Ovary (tissue), 9 donors: ENCODE measurements around the gene CTIF. TPM values are rescaled to one million over a fixed set of nuclear protein-coding genes. Genes with fewer than 3 reads are reported as not detected.
"Not testable (repeated sequence)": the region's sequence is repeated elsewhere in the genome, so short reads cannot be mapped to it uniquely, and the experiment has no call there.

Experiments
- DNase-seq, 5 donors: peaks; one replicate each; pipeline ENCODE4 v3.0.0-alpha.2; 2019 to 2020
- H3K27ac ChIP-seq, 2 donors: fragments of 200-600 bp; one replicate each; pipeline versions ENCODE4 v1.5.1 to v1.8.0; 2019 to 2022
- H3K27me3 ChIP-seq: fragments of 200-600 bp; one replicate; pipeline ENCODE4 v1.8.0; 2022
- H3K36me3 ChIP-seq: fragments of 200-600 bp; sonication (generic); one replicate; pipeline ENCODE4 v1.5.1; 2019
- H3K4me1 ChIP-seq: one replicate; pipeline ENCODE4 v1.8.1; 2013; ENCODE audit warnings: mild to moderate bottlenecking, moderate library complexity; ENCODE audit not compliant: insufficient read depth
- H3K4me3 ChIP-seq: fragments of 200-600 bp; sonication (generic); one replicate; pipeline ENCODE4 v1.5.1; 2017
- H3K9me3 ChIP-seq, 2 donors: fragments of 200-600 bp in 1 of 2; sonication (generic) in 1 of 2; one replicate each; pipeline versions ENCODE4 v1.5.1 to v1.8.1; 2013 to 2019; ENCODE audit warnings: mild to moderate bottlenecking in 1 of 2, moderate library complexity in 1 of 2
- CTCF ChIP-seq, 3 donors: fragments of 450-650 bp in 2 of 3; fragments of 200-600 bp in 1 of 3; IDR thresholded peaks; one replicate each; pipeline versions ENCODE4 v1.5.1 to v1.8.0; 2016 to 2022; ENCODE audit warnings: antibody characterized with exemption in 3 of 3, mild to moderate bottlenecking in 1 of 3
- EP300 ChIP-seq: sonication (generic); formaldehyde crosslinking; IDR thresholded peaks from one replicate; pipeline ENCODE4 v1.6.1; 2017; ENCODE audit warnings: antibody characterized with exemption
- POLR2A ChIP-seq: fragments of 450-650 bp; IDR thresholded peaks from one replicate; pipeline ENCODE4 v1.6.1; 2017; ENCODE audit warnings: antibody characterized with exemption, mild to moderate bottlenecking, moderate library complexity
- WGBS, 3 donors: extraction: QIAGEN DNeasy Blood & Tissue Kit in 1 of 3; methylation state at CpG; one replicate each; pipeline versions ENCODE4 v1.1.5 to v1.1.7; 2013 to 2017; 5-methylcytosine and 5-hydroxymethylcytosine counted together
- intact Hi-C, 4 donors: fragments of 100-400 bp; cut with DNase I; formaldehyde crosslinking; loops; one replicate each; pipeline versions ENCODE4 v1.11.0 to v1.15.1; 2022 to 2023
- polyA plus RNA-seq, 2 donors: library from polyadenylated mRNA; stranded (reverse); fragments of 200-250 nt in 1 of 2; fragments of 350-450 nt in 1 of 2; fragmentation: Illumina TruSeq in 1 of 2; extraction: RNeasy Lipid Tissue Mini Kit (QIAGEN cat#74804) in 1 of 2; gene quantifications; one replicate each; pipeline ENCODE4 v1.2.3, GENCODE V29; 2013 to 2014
- total RNA-seq, 7 donors: library from RNA; depleted of rRNA in 2 of 7; stranded (reverse); fragments of >200 nt in 2 of 7; fragmentation: NEBNext Ultra II Directional in 3 of 7; extraction: Animal tissue kit (Norgen Biotek cat#: 25700) in 3 of 7; gene quantifications; one replicate each; pipeline versions ENCODE4 v1.1.0 to v1.2.4, GENCODE V29; 2016 to 2023
- donor health status: DM: no; HTN: no; CAD: no; lungs with moderate emphysema.
- donor health status: DM: no; HTN: no; CAD: no.
- donor health status: Bipolar disorder and iron deficiency.
- donor health status: DM: yes; HTN: yes; CAD: no.
- donor health status: DM: no; HTN: no; CAD: no.
- donor health status: DM: yes; HTN: yes; CAD: no.

Gene CTIF
- total and polyA plus RNA-seq, 9 donors = 18.5 to 94.1 (median 75.2) TPM

- Histone ChIP-seq H3K27ac (no peak overlapping the region), H3K27me3 (no peaks in the 10 kb centered on the region), H3K36me3 (no peaks in the 10 kb centered on the region), H3K4me3 (no peak overlapping the region), H3K4me1 (no peaks in the 10 kb centered on the region), H3K9me3 (no peaks in the 10 kb centered on the region)
- no peak for DNase-seq
- TF ChIP-seq POLR2A = no peak
- TF ChIP-seq CTCF (IDR thresholded peaks at IDR 0.05) = no peak
- TF ChIP-seq EP300 = no peak
- intact Hi-C loops = no loop called here
Observed at GRCh38 chr18:48504819-48505218, 34.0 kb upstream of the CTIF start.

GRCh38 chr18:48506983-48507568 is 31.8 kb upstream of the CTIF start:
- intact Hi-C loops, H3K27ac ChIP-seq: not testable (repeated sequence)

GRCh38 chr18:48512498-48512897 is 26.3 kb upstream of the CTIF start:
- H3K4me3 ChIP-seq, H3K9me3 ChIP-seq, H3K4me1 ChIP-seq, H3K27me3 ChIP-seq, intact Hi-C loops, H3K27ac ChIP-seq, H3K36me3 ChIP-seq, DNase-seq: not testable (repeated sequence)
- 85 to 90% (median 86%) methylated on average over 4 of the region's 4 CpGs for WGBS, 3 donors

More at GRCh38 chr18:48506983-48507568, 31.8 kb upstream of the CTIF start:
- not testable (repeated sequence) for H3K36me3 ChIP-seq, H3K9me3 ChIP-seq, H3K4me3 ChIP-seq, H3K4me1 ChIP-seq, H3K27me3 ChIP-seq, DNase-seq
- WGBS, 3 donors = 82 to 95% (median 88%) methylated on average over 1 of the region's 1 CpG

- H3K4me1 ChIP-seq = no peaks in the 10 kb centered on the region
- no peak overlapping the region for H3K27ac ChIP-seq
- TF ChIP-seq CTCF (IDR thresholded peaks at IDR 0.05) = no peak
- no peak for TF ChIP-seq POLR2A
- TF ChIP-seq EP300 = no peak
- no peaks in the 10 kb centered on the region for H3K36me3 ChIP-seq
- intact Hi-C loops = no loop called here
- no peak for DNase-seq
- no peak overlapping the region for H3K4me3 ChIP-seq
- no peaks in the 10 kb centered on the region for H3K27me3 ChIP-seq
- 89 to 90% (median 89%) methylated on average over 11 of the region's 11 CpGs for WGBS, 3 donors
- H3K9me3 ChIP-seq = no peaks in the 10 kb centered on the region
Observed at GRCh38 chr18:48514786-48515185, 24.0 kb upstream of the CTIF start.

- Histone ChIP-seq H3K9me3 (no peaks in the 10 kb centered on the region), H3K27ac (no peak overlapping the region), H3K27me3 (no peaks in the 10 kb centered on the region), H3K4me3 (no peak overlapping the region), H3K36me3 (no peaks in the 10 kb centered on the region), H3K4me1 (no peaks in the 10 kb centered on the region)
- TF ChIP-seq EP300 (no peak), CTCF (IDR thresholded peaks at IDR 0.05) (no peak), POLR2A (no peak)
- DNase-seq = no peak
- intact Hi-C loops = no loop called here
- WGBS, 3 donors = 80 to 85% (median 84%) methylated on average over 7 of the region's 7 CpGs
Observed at GRCh38 chr18:48517048-48517447, 21.8 kb upstream of the CTIF start.
